Stimulated activated CD8-positive, alpha-beta memory T cell treated with anti-CD3 and anti-CD28 coated beads, Interleukin-12 subunit alpha, Interleukin-12 subunit beta, amount 100 ng/mL, for 4 hours (primary cell): Measurements from ENCODE around the gene JCHAIN.
"Not testable (repeated sequence)": the region's sequence is repeated elsewhere in the genome, so short reads cannot be mapped to it uniquely, and the experiment has no call there.

Source experiments
- DNase-seq: peaks from one replicate; pipeline ENCODE4 v3.0.0-alpha.2; 2020; ENCODE audit warnings: low read depth

The JCHAIN gene

GRCh38 chr4:70687821-70688794 is 21.8 kb upstream of the JCHAIN start, which contains the start of gene UTP3:
Gene UTP3, plus strand, starts transcription at chr4:70688532. Its CDS starts 146 bp downstream, at chr4:70688678.
- DNase-seq = peak; percentile 84

GRCh38 chr4:70687392-70687791 is 21.1 kb upstream of the JCHAIN start:
- no peak for DNase-seq

- not testable (repeated sequence) for DNase-seq
Measured at GRCh38 chr4:70682142-70682541, 15.8 kb upstream of the JCHAIN start.

- no peak for DNase-seq
Measured at GRCh38 chr4:70681704-70682103, 15.4 kb upstream of the JCHAIN start.

GRCh38 chr4:70680934-70681333 is 14.6 kb upstream of the JCHAIN start:
- DNase-seq = no peak

GRCh38 chr4:70678383-70678999 is 12.2 kb upstream of the JCHAIN start:
- DNase-seq = no peak

- no peak for DNase-seq
Measured at GRCh38 chr4:70676554-70677090, 10.3 kb upstream of the JCHAIN start.

GRCh38 chr4:70674731-70675130 is 8.4 kb upstream of the JCHAIN start:
- no peak for DNase-seq

GRCh38 chr4:70674191-70674590 is 7.9 kb upstream of the JCHAIN start:
- DNase-seq = no peak

- no peak for DNase-seq
Measured at GRCh38 chr4:70671091-70671490, 4.8 kb upstream of the JCHAIN start.

GRCh38 chr4:70670332-70671014 is 4.2 kb upstream of the JCHAIN start:
- no peak for DNase-seq

- no peak for DNase-seq
Measured at GRCh38 chr4:70667740-70668535, 1.6 kb upstream of the JCHAIN start.

- not testable (repeated sequence) for DNase-seq
Measured at GRCh38 chr4:70661309-70661922, 4.9 kb downstream of the JCHAIN start.

- DNase-seq = no peak
Measured at GRCh38 chr4:70660106-70660505, 6.2 kb downstream of the JCHAIN start.

- DNase-seq = no peak
Measured at GRCh38 chr4:70658418-70658817, 7.9 kb downstream of the JCHAIN start.

GRCh38 chr4:70657326-70657725 is 9.0 kb downstream of the JCHAIN start:
- DNase-seq = no peak

GRCh38 chr4:70654605-70655011 is 11.7 kb downstream of the JCHAIN start:
- DNase-seq = no peak

GRCh38 chr4:70651864-70652506 is 14.3 kb downstream of the JCHAIN start:
- no peak for DNase-seq

GRCh38 chr4:70650741-70651140 is 15.6 kb downstream of the JCHAIN start:
- not testable (repeated sequence) for DNase-seq

- no peak for DNase-seq
Measured at GRCh38 chr4:70640192-70640591, 26.1 kb downstream of the JCHAIN start.
